GM19372 (cell line): ENCODE measurements around the gene SIAH1.
"Not testable (repeated sequence)": the region's sequence is repeated elsewhere in the genome, so short reads cannot be mapped to it uniquely, and the experiment has no call there.

Source experiments
- ATAC-seq: cut with Tn5 transposase; IDR thresholded peaks from one replicate; pipeline ENCODE4 v1.9.1; 2021; ENCODE audit warnings: mild to moderate bottlenecking, low read depth, moderate library complexity; ENCODE audit not compliant: unreplicated experiment

Gene SIAH1

GRCh38 chr16:48385253-48386150 is at the start of gene SIAH1:
TSS of gene SIAH1 (minus strand) at chr16:48385413. CDS start at chr16:48362428, 22,985 bp downstream.
- peak; percentile 55 for ATAC-seq

- no peak for ATAC-seq
Observed at GRCh38 chr16:48434653-48435317, 49.6 kb upstream of the SIAH1 start.

- no peak for ATAC-seq
Observed at GRCh38 chr16:48433850-48434530, 48.8 kb upstream of the SIAH1 start.

GRCh38 chr16:48433116-48433849 is 48.1 kb upstream of the SIAH1 start:
- no peak for ATAC-seq

- peak; percentile 70 for ATAC-seq
Observed at GRCh38 chr16:48432136-48432535, 46.9 kb upstream of the SIAH1 start.

- ATAC-seq: no peak
Observed at GRCh38 chr16:48430890-48431289, 45.7 kb upstream of the SIAH1 start.

- no peak for ATAC-seq
Observed at GRCh38 chr16:48426244-48427141, 41.3 kb upstream of the SIAH1 start.

- ATAC-seq: no peak
Observed at GRCh38 chr16:48422537-48422936, 37.3 kb upstream of the SIAH1 start.

- ATAC-seq: no peak
Observed at GRCh38 chr16:48421741-48422140, 36.5 kb upstream of the SIAH1 start.

- no peak for ATAC-seq
Observed at GRCh38 chr16:48420437-48420836, 35.2 kb upstream of the SIAH1 start.

- not testable (repeated sequence) for ATAC-seq
Observed at GRCh38 chr16:48416617-48417016, 31.4 kb upstream of the SIAH1 start.

- no peak for ATAC-seq
Observed at GRCh38 chr16:48413272-48413671, 28.1 kb upstream of the SIAH1 start.

GRCh38 chr16:48409839-48410632 is 24.8 kb upstream of the SIAH1 start:
- ATAC-seq: no peak

GRCh38 chr16:48408688-48409087 is 23.5 kb upstream of the SIAH1 start:
- no peak for ATAC-seq

- no peak for ATAC-seq
Observed at GRCh38 chr16:48405907-48406306, 20.7 kb upstream of the SIAH1 start.

- ATAC-seq: no peak
Observed at GRCh38 chr16:48405153-48405552, 19.9 kb upstream of the SIAH1 start.

GRCh38 chr16:48402547-48402946 is 17.3 kb upstream of the SIAH1 start:
- not testable (repeated sequence) for ATAC-seq

- no peak for ATAC-seq
Observed at GRCh38 chr16:48395375-48395774, 10.2 kb upstream of the SIAH1 start.

- ATAC-seq: no peak
Observed at GRCh38 chr16:48394355-48394703, 9.1 kb upstream of the SIAH1 start.
